ENCODE measurements around the gene DAPK2.

The DAPK2 gene

GRCh38 chr15:63918901-63919348 is 127.4 kb downstream of the DAPK2 start:
- no peak for TF ChIP-seq POU6F1 (CRISPR knock-in tag; IDR thresholded peaks at IDR 0.05; ENCODE audit: borderline replicate concordance, low read depth)
- no peak for TF ChIP-seq ZNF565 (CRISPR knock-in tag; conservative IDR thresholded peaks at IDR 0.05; ENCODE audit: low read depth)
- no peak for TF ChIP-seq TSHZ2 (CRISPR knock-in tag; IDR thresholded peaks at IDR 0.05)
- no peak for TF ChIP-seq CSRNP3 (CRISPR knock-in tag; IDR thresholded peaks at IDR 0.05)
- TF ChIP-seq TCF4 (CRISPR knock-in tag; IDR thresholded peaks at IDR 0.05; ENCODE audit: borderline replicate concordance) = no peak
- TF ChIP-seq PATZ1 (CRISPR knock-in tag; IDR thresholded peaks at IDR 0.05; ENCODE audit: borderline replicate concordance) = no peak
- no peak for TF ChIP-seq TOX (CRISPR knock-in tag; IDR thresholded peaks at IDR 0.05; ENCODE audit: borderline replicate concordance)
- no peak for ATAC-seq

- TF ChIP-seq ZC3H10 (CRISPR knock-in tag; IDR thresholded peaks at IDR 0.05) (no peak), RARB (CRISPR knock-in tag; IDR thresholded peaks at IDR 0.05) (no peak), ZNF70 (CRISPR knock-in tag; IDR thresholded peaks at IDR 0.05) (no peak), ZFP30 (CRISPR knock-in tag; IDR thresholded peaks at IDR 0.05) (no peak), ARNTL (CRISPR knock-in tag; IDR thresholded peaks at IDR 0.05; ENCODE audit: borderline replicate concordance, low read depth) (no peak)
- ATAC-seq = no peak
Measured at GRCh38 chr15:63918317-63918672, 128.0 kb downstream of the DAPK2 start.

GRCh38 chr15:63917588-63918316 is 128.5 kb downstream of the DAPK2 start:
- ATAC-seq = no peak
- no peak for TF ChIP-seq TSHZ2 (CRISPR knock-in tag; IDR thresholded peaks at IDR 0.05)

GRCh38 chr15:63915873-63916771 is 130.2 kb downstream of the DAPK2 start:
- peak; percentile 95 for ATAC-seq

More at GRCh38 chr15:63915873-63916771, 130.2 kb downstream of the DAPK2 start:
- TF ChIP-seq SNAI2 (CRISPR knock-in tag; IDR thresholded peaks at IDR 0.05) (no peak), RARB (CRISPR knock-in tag; IDR thresholded peaks at IDR 0.05) (no peak)
